Prostate gland (tissue), 2 donors: Measurements from ENCODE around the gene PCSK4. TPM values are rescaled to one million over a fixed set of nuclear protein-coding genes. Genes with fewer than 3 reads are reported as not detected.
"Not testable (repeated sequence)": the region's sequence is repeated elsewhere in the genome, so short reads cannot be mapped to it uniquely, and the experiment has no call there.

Source experiments
- DNase-seq: peaks from one replicate; pipeline ENCODE4 v3.0.0-alpha.2; 2019; ENCODE audit warnings: low spot score
- H3K27ac ChIP-seq, 2 donors: fragments of 200-600 bp; sonication (generic); 2 replicates each; pipeline ENCODE4 v1.5.1; 2017 to 2019
- H3K27me3 ChIP-seq: fragments of 200-600 bp; sonication (generic); replicated peaks from 2 replicates; pipeline ENCODE4 v1.5.1; 2019; ENCODE audit not compliant: insufficient read depth
- H3K36me3 ChIP-seq, 2 donors: fragments of 200-600 bp; sonication (generic); 1 replicate in 1 of 2; 2 replicates in 1 of 2; pipeline versions ENCODE4 v1.5.1 to v1.8.1; 2017 to 2019
- H3K4me1 ChIP-seq: fragments of 200-600 bp; sonication (generic); replicated peaks from 2 replicates; pipeline ENCODE4 v1.5.1; 2019
- H3K4me3 ChIP-seq, 2 donors: fragments of 200-600 bp; sonication (generic); 2 replicates each; pipeline ENCODE4 v1.5.1; 2017 to 2019
- H3K9me3 ChIP-seq: fragments of 200-600 bp; sonication (generic); 2 replicates; pipeline ENCODE4 v1.5.1; 2017
- POLR2A ChIP-seq: fragments of 450-650 bp; IDR thresholded peaks from one replicate; pipeline ENCODE4 v1.6.1; 2016; ENCODE audit warnings: antibody characterized with exemption, mild to moderate bottlenecking
- POLR2AphosphoS5 ChIP-seq: sonication (generic); formaldehyde crosslinking; IDR thresholded peaks from one replicate; pipeline ENCODE4 v1.6.1; 2017; ENCODE audit warnings: antibody characterized with exemption
- WGBS: methylation state at CpG from one replicate; pipeline ENCODE4 v1.1.5; 2018; 5-methylcytosine and 5-hydroxymethylcytosine counted together
- intact Hi-C: fragments of 100-400 bp; cut with DNase I; formaldehyde crosslinking; loops from one replicate; pipeline ENCODE4 v1.14.2; 2022
- total RNA-seq, 2 donors: library from RNA; depleted of rRNA; stranded (reverse); fragments of >200 nt; gene quantifications; one replicate each; pipeline ENCODE4 v1.1.0, GENCODE V29; 2016
- TF ChIP-seq, protein P1 (sequence below), 4 experiments: fragments of 200-600 bp in 2 of 4; fragments of 450-650 bp in 2 of 4; sonication (generic) in 2 of 4; IDR thresholded peaks; 1 replicate in 3 of 4; 2 replicates in 1 of 4; pipeline ENCODE4 v1.5.1; 2016 to 2019; ENCODE audit warnings: antibody characterized with exemption in 4 of 4, mild to moderate bottlenecking in 2 of 4, moderate library complexity in 2 of 4

Gene PCSK4
- total RNA-seq, 2 donors from 2014 or later, result 8.1 to 22.9 TPM

DNA sequence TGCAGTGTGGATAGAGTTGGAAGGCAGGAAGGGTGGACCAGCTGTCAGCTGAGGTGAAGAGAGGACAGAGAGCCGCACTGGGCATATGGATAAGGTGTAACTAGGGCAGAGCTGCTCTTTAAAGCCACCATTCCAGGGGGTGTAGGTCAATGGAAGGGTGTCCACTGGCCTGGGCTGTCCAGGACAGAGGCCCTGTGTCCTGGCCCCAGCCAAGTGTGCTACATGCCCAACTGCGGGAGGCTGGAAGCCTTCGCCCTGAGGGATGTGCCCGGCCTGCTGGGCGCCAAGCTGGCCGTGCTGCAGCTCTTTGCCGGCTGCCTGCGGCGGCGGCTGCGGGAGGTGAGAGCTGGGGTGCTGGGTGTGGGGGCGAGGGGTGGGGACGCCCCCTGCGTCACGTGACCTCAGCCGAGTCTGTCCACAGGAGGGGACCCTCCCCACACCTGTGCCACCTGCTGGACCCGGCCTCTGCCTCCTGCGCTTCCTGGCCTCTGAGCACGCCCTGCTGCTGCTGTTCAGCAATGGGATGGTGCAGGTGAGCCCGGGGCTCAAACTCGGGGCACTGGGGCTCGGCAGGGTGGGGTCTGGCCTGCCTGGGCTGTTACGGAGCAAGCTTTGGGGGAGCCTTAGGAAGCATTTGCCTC, 43.5 kb upstream of the PCSK4 start:
- Histone ChIP-seq H3K4me1 (no peaks in the 10 kb centered on the region), H3K36me3 (no peaks in the 10 kb centered on the region), H3K27me3 (peaks cover 2% of the 10 kb centered on the region), H3K4me3 (no peak overlapping the region), H3K27ac (no peak overlapping the region), H3K9me3 (no peaks in the 10 kb centered on the region)
- WGBS, result 75% methylated on average over 19 of the region's 23 CpGs
- TF ChIP-seq POLR2A (no peak), POLR2AphosphoS5 (no peak)
- TF ChIP-seq, protein P1, sequence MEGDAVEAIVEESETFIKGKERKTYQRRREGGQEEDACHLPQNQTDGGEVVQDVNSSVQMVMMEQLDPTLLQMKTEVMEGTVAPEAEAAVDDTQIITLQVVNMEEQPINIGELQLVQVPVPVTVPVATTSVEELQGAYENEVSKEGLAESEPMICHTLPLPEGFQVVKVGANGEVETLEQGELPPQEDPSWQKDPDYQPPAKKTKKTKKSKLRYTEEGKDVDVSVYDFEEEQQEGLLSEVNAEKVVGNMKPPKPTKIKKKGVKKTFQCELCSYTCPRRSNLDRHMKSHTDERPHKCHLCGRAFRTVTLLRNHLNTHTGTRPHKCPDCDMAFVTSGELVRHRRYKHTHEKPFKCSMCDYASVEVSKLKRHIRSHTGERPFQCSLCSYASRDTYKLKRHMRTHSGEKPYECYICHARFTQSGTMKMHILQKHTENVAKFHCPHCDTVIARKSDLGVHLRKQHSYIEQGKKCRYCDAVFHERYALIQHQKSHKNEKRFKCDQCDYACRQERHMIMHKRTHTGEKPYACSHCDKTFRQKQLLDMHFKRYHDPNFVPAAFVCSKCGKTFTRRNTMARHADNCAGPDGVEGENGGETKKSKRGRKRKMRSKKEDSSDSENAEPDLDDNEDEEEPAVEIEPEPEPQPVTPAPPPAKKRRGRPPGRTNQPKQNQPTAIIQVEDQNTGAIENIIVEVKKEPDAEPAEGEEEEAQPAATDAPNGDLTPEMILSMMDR (IDR thresholded peaks at IDR 0.05), result no peak
- no peak for DNase-seq
- intact Hi-C loops, result no loop called here

DNA sequence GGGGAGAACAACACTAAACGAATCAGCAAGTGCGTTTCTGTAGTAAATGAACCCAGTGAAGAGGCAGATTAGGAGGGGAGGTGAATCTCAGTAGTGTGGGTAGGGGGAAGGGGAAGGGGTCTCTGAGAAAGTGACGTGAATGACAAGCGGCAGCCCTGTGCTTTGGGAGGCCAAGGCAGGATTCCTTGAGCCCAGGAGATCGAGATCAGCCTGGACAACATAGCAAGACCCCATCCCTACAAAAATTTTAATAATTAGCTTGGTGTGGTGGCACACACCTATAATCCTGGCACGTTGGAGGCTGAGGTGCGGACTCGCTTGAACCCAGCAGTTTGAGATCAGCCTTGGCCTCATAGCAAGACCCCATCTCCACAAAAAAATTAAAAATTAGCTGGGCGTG, 41.9 kb upstream of the PCSK4 start:
- H3K4me1 ChIP-seq, result no peaks in the 10 kb centered on the region

DNA sequence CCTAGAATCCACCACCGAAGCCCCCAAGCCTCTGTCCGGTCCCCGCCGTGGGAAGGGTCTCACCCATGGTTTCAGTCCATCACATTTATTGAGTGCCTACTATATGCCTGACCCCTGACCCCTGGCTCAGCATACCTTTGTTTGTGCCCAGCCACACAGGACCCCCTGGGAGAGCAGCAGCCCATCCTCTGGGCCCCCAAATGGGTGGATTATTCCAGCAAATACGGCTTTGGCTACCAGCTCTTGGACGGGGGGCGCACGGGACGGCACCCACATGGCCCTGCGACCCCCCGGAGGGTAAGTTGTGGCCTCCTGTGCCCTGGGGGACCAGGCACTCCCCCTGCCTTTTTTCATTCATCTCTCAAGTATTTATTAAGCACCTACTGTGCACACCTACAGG, 41.4 kb upstream of the PCSK4 start:
- intact Hi-C loops, result no loop called here
- TF ChIP-seq, protein P1 (IDR thresholded peaks at IDR 0.05), result no peak
- no peak for TF ChIP-seq POLR2AphosphoS5
- no peak for TF ChIP-seq POLR2A
- H3K4me3 ChIP-seq, result no peak overlapping the region
- 94% methylated on average over 11 of the region's 11 CpGs for WGBS
- H3K4me1 ChIP-seq, result no peaks in the 10 kb centered on the region
- H3K27ac ChIP-seq, result no peak overlapping the region
- H3K36me3 ChIP-seq, result no peaks in the 10 kb centered on the region
- no peak for DNase-seq
- H3K27me3 ChIP-seq, result peaks cover 7% of the 10 kb centered on the region
- no peaks in the 10 kb centered on the region for H3K9me3 ChIP-seq

More for the DNA sequence above, 41.9 kb upstream of the PCSK4 start:
- H3K36me3 ChIP-seq, result no peaks in the 10 kb centered on the region
- peaks cover 7% of the 10 kb centered on the region for H3K27me3 ChIP-seq
- no peaks in the 10 kb centered on the region for H3K9me3 ChIP-seq
- TF ChIP-seq POLR2A, result no peak
- H3K4me3 ChIP-seq, result no peak overlapping the region
- intact Hi-C loops, result no loop called here
- H3K27ac ChIP-seq, result no peak overlapping the region
- WGBS, result 92% methylated on average over 9 of the region's 9 CpGs
- DNase-seq, result no peak

DNA sequence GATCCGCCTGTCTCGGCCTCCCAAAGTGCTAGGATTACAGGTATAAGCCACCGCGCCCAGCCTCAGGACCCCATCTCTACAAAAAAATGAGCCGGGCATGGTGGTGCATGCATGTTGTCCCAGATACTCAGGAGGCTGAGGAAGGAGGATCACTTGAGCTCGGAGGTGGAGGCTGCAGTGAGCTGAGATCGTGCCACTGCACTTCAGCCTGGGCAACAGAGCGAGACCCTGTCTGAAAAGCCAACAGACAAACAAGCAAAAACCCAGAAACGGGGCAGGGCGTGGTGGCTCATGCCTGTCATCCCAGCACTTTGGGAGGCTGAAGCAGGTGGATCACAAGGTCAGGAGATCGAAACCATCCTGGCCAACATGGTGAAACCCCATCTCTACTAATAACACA, 40.7 kb upstream of the PCSK4 start:
- H3K27ac ChIP-seq, H3K36me3 ChIP-seq, H3K9me3 ChIP-seq, intact Hi-C loops, H3K4me3 ChIP-seq, H3K4me1 ChIP-seq, DNase-seq, H3K27me3 ChIP-seq: not testable (repeated sequence)
- 93% methylated on average over 11 of the region's 11 CpGs for WGBS

DNA sequence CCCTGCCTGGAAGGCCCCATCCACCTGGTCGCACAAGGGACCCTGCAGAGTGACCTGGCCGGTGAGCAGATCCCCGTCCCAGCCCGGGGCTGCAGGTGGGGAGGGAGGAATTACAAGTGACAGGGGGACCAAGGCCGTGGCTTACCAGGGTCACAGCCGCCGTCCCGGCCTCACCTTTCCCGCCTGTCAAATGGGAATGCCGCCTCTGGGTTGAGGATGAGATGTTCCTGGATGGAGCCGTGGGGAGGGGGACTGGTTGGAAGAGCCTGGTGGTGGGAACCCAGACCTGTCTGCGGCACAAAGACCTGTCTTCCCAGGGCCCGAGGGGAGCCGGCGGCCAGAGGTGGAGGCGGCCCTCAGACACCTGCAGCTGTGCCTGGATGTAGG, 39.3 kb upstream of the PCSK4 start:
- 85% methylated on average over 16 of the region's 16 CpGs for WGBS

More for the DNA sequence above, 39.3 kb upstream of the PCSK4 start:
- intact Hi-C loops, result no loop called here
- H3K27me3 ChIP-seq, result peaks cover 10% of the 10 kb centered on the region
- no peak overlapping the region for H3K4me3 ChIP-seq
- no peak overlapping the region for H3K27ac ChIP-seq
- DNase-seq, result no peak
- no peaks in the 10 kb centered on the region for H3K4me1 ChIP-seq
- H3K36me3 ChIP-seq, result no peaks in the 10 kb centered on the region
- H3K9me3 ChIP-seq, result no peaks in the 10 kb centered on the region
- no peak for TF ChIP-seq POLR2A
- no peak for TF ChIP-seq POLR2AphosphoS5
- TF ChIP-seq, protein P1 (IDR thresholded peaks at IDR 0.05), result no peak
